ENCODE results near the gene CYB5D1. TPM values are rescaled to one million over a fixed set of nuclear protein-coding genes. Genes with fewer than 3 reads are reported as not detected.

Gene CYB5D1
- total RNA-seq, 4 donors from 2014 or later = 3.8 to 9.3 (median 7.5) TPM

DNA sequence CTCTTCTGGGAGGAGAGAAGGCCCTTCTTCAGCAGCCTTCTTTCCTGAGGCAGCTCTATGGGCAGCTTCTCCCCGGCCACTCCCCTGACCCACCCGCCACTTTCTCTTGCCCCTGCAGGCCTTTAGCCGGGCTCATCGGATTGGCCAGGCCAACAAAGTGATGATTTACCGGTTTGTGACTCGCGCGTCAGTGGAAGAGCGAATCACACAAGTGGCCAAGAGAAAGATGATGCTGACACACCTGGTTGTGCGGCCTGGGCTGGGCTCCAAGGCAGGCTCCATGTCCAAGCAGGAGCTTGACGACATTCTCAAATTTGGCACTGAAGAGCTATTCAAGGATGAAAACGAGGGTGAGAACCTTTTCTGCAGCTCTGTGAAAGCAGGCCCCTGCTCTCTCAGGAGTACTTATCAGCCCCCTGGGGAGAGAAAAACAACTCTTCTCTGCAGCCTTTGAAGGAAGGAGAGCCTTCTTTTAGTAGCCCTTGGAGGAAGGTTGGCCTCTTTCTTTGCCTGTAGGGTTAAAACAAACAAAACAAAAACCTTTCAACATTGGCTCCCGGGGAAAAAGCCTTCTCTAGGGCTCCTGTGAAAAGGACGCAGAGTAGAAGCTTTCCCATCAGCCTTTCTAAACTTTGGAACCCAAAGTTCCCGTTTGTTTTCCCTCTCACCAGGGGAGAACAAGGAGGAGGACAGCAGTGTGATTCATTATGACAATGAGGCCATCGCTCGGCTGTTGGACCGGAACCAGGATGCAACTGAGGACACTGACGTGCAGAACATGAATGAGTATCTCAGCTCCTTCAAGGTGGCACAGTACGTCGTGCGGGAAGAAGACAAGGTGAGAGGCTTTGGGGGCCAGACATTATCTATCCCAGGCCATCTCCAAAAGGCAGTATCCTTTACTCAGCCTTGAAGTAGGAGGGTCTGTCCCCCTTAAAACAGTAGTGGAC, 45.6 kb downstream of the CYB5D1 start:
- DNase-seq = no peak
- Histone ChIP-seq H3K27me3 (no peaks in the 10 kb centered on the region), H3K4me3 (no peak overlapping the region), H3K4me1 (no peaks in the 10 kb centered on the region), H3K36me3 (peaks cover 47 to 100% (median 68%) of the 10 kb centered on the region in 3 donors), H3K9me3 (no peaks in the 10 kb centered on the region), H3K27ac (no peak overlapping the region)
- WGBS, 2 donors = 64 to 65% methylated on average over 16 to 20 of the region's 22 CpGs
- intact Hi-C loops (cut with DNase I) = no loop called here
- TF ChIP-seq POLR2A (IDR thresholded peaks at IDR 0.05) = no peak
- TF ChIP-seq CTCF (IDR thresholded peaks at IDR 0.05) = no peak

DNA sequence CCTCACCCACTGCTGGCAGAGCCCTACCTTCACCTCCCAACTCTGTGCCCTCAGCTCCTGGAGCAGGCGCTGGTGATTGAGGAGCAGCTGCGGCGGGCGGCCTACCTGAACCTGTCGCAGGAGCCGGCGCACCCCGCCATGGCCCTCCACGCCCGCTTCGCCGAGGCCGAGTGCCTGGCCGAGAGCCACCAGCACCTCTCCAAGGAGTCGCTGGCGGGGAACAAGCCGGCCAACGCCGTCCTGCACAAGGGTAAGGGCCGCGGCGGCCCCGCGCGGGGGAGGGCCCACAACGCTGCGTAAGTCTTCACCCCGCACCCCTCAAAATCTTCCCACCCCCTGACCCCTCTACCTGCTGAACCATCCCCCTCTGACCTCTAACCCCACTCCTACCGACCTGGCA, 51.3 kb downstream of the CYB5D1 start:
- no peak for TF ChIP-seq POLR2A (IDR thresholded peaks at IDR 0.05)
- TF ChIP-seq CTCF (IDR thresholded peaks at IDR 0.05) = no peak
- no peak overlapping the region for H3K27ac ChIP-seq
- intact Hi-C loops (cut with DNase I) = loop anchor here (5.0 kb wide), 1 partner anchor 138 kb away; no protein-coding TSS in a partner anchor
- WGBS, 2 donors = 90 to 91% methylated on average over 19 to 21 of the region's 29 CpGs
- H3K36me3 ChIP-seq = peaks cover 34 to 83% (median 61%) of the 10 kb centered on the region in 3 donors
- peaks cover 0 to 13% (median 5%) of the 10 kb centered on the region in 3 donors for H3K4me1 ChIP-seq
- no peak for DNase-seq
- no peak overlapping the region for H3K4me3 ChIP-seq
- H3K9me3 ChIP-seq = no peaks in the 10 kb centered on the region
- no peaks in the 10 kb centered on the region for H3K27me3 ChIP-seq

DNA sequence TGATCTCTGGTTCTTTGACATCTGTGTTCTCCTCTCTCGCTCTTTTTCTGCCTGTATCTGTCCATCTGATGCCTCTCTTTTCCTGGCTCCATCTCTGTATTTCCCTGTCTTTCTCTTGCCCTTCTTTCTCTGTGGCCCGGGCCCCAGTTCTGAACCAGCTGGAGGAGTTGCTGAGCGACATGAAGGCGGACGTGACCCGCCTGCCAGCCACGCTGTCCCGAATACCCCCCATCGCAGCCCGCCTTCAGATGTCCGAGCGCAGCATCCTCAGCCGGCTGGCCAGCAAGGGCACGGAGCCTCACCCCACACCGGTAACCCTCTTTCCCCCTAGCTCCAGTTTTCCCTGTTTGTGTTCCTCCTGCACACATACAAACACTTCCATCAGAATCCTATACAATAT, 52.5 kb downstream of the CYB5D1 start:
- Histone ChIP-seq H3K9me3 (no peaks in the 10 kb centered on the region), H3K36me3 (peaks cover 29 to 71% (median 54%) of the 10 kb centered on the region in 3 donors), H3K4me1 (peaks cover 10 to 25% (median 14%) of the 10 kb centered on the region in 3 donors), H3K27ac (no peak overlapping the region), H3K27me3 (no peaks in the 10 kb centered on the region), H3K4me3 (no peak overlapping the region)
- TF ChIP-seq CTCF (IDR thresholded peaks at IDR 0.05) (no peak), POLR2A (IDR thresholded peaks at IDR 0.05) (no peak)
- DNase-seq = no peak
- WGBS, 2 donors = 92 to 96% methylated on average over 14 to 15 of the region's 15 CpGs
- intact Hi-C loops (cut with DNase I) = loop anchor here (5.0 kb wide), 1 partner anchor 77 kb away; no protein-coding TSS in a partner anchor

- no peak overlapping the region for H3K27ac ChIP-seq
- DNase-seq = no peak
- intact Hi-C loops (cut with DNase I) = loop anchor here (5.0 kb wide), 1 partner anchor 77 kb away; no protein-coding TSS in a partner anchor
- 82 to 85% methylated on average over 13 of the region's 13 CpGs for WGBS, 2 donors
- H3K27me3 ChIP-seq = no peaks in the 10 kb centered on the region
- peaks cover 29 to 67% (median 54%) of the 10 kb centered on the region in 3 donors for H3K36me3 ChIP-seq
- no peaks in the 10 kb centered on the region for H3K9me3 ChIP-seq
- peaks cover 11 to 28% (median 15%) of the 10 kb centered on the region in 3 donors for H3K4me1 ChIP-seq
- TF ChIP-seq CTCF (IDR thresholded peaks at IDR 0.05) = no peak
- TF ChIP-seq POLR2A (IDR thresholded peaks at IDR 0.05) = no peak
- no peak overlapping the region for H3K4me3 ChIP-seq
Measured at GRCh38 chr17:7910711-7911110, 52.9 kb downstream of the CYB5D1 start.

DNA sequence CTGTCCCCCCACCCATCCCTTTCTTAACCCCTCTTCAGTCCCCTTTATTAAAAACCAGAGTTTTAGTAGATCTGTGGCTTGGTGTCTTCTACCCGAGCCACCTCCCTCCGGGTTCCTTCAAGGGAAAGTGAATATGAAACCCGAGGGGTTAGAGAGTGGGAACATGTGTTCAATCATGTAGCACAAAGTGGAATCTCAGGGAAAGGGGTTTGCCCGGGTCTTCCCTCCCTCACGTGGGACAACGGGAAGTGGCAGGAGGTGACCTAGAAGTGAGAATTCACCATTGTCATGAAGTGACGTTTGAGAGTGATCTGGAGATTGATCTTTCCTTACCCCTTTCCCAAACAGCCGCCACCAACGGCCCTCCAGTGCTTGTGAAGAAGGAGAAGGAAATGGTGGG, 53.3 kb downstream of the CYB5D1 start:
- intact Hi-C loops (cut with DNase I) = loop anchor here (5.0 kb wide), 1 partner anchor 76 kb away; no protein-coding TSS in a partner anchor

More for the DNA sequence above, 53.3 kb downstream of the CYB5D1 start:
- no peak overlapping the region for H3K27ac ChIP-seq
- 61 to 63% methylated on average over 8 to 9 of the region's 9 CpGs for WGBS, 2 donors
- TF ChIP-seq POLR2A (IDR thresholded peaks at IDR 0.05) (no peak), CTCF (IDR thresholded peaks at IDR 0.05) (no peak)
- peaks cover 27 to 63% (median 54%) of the 10 kb centered on the region in 3 donors for H3K36me3 ChIP-seq
- H3K27me3 ChIP-seq = no peaks in the 10 kb centered on the region
- H3K9me3 ChIP-seq = no peaks in the 10 kb centered on the region
- no peak for DNase-seq
- H3K4me1 ChIP-seq = peaks cover 12 to 29% (median 16%) of the 10 kb centered on the region in 3 donors
- no peak overlapping the region for H3K4me3 ChIP-seq
